GM19397 (cell line): Measurements from ENCODE around the gene IFITM10.

Source experiments
- ATAC-seq: cut with Tn5 transposase; IDR thresholded peaks from one replicate; pipeline ENCODE4 v1.9.1; 2021; ENCODE audit warnings: mild to moderate bottlenecking, moderate library complexity; ENCODE audit not compliant: unreplicated experiment

IFITM10 gene

DNA sequence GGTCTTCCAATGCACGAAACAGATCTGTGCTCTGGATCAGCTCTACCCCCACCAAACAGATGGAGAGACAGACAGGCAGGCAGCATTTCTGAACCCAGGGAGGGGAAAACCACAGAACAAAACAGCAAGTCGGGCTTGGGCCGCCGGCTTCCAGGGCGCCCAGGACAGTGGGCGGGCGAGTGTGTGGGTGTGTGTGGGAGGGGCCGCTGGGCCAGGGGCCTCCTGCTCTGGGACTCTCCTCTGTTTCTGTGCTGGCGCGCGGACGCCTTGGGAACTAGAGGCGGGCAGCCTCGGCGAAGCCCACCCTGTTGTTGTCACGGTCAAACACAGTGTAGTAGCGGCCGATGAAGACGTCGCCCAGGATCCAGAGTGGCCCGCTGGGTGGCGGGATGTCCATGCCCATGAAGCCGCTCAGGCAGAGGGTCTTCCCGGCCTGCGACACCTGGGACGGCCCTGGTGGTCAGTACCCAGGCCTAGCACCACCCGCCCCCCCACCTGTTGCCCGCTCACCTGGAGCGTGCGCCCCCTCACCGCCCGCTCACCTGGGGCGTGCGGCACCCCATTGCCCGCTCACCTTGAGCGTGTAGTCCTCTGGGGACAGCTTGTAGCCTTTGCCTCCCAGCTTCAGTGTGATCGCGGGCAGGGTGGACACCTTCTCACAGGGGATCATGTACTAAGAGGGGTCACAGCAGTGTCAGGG lies 3.0 kb upstream of the IFITM10 start:
- ATAC-seq, result no peak

DNA sequence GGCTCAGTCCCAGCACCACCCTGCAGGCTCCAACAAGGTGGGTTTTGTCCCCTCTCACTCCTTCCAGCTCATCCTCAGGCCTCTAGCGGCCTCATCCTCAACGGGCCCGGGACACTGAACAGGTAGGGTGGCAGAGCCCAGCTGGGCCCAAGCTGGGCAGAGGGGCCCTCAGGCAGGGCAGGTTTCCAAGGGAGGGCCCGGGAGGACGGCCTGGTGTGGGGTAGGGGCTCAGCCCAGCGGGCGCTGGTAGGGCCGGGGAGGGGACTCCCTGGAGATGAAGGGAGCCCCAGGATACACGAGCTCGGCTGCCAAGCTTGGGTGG lies 2.5 kb upstream of the IFITM10 start:
- no peak for ATAC-seq

DNA sequence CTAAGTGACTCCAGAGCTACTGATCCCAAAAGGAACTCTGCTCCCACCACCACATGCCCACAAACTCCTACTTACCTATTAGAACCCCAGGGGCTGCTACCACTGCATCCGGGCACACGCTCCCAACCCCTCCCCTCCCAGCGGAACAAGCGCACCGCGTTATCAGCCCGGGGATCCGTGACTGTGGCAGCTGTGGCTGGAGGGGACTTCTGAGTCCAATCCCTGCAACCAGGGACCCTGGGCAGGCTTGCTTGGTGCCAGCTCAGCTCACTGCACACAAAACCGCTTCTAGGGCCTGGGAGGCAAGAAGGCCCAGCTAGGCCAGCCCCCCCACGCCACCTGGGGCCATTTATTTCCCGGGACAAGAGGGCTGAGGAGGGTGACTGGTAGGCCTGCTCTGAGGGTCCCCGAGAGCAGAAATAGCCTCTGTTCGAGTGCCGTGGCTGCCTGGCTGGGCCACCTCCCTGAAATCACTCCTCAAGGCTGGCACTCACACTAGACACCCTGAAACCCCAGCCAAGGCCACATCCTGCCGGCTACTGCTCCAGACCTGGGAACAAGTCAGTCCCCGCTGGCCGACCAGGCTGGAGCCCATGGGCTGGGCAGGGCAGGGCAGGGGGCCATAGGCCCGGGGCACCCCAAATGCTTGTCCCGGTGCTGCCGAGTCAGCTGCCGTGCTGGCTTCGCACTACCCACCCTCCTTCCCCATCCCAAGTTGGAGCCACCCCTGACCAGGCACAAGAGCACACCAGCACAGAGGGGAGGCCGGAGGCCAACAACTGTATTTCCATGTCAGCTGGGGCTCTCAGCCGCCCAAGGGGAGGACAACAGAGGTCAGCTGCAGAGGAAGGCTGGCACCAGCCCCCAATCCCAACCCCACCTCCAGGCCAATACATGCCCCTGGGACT lies 1.9 kb upstream of the IFITM10 start:
- no peak for ATAC-seq

DNA sequence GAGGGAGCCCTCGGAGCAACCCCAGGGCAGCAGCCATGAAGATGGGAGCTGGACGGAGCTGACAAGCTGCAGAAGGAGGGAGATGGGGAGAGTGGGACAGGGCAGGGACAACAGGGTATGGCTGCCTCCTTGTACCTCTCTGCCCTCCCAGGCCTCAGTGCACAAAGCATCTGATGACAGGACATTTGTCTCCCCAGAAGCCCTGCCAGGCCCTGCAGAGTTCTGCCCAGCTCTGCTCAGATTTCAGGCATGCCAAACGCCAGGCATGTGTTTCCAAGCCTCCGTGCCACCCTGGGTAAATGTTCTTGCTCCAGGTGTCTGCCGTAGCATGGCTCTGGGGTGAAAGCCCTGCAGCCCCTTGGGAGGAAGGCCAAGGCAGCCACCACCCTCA lies 1.1 kb upstream of the IFITM10 start:
- ATAC-seq, result no peak

DNA sequence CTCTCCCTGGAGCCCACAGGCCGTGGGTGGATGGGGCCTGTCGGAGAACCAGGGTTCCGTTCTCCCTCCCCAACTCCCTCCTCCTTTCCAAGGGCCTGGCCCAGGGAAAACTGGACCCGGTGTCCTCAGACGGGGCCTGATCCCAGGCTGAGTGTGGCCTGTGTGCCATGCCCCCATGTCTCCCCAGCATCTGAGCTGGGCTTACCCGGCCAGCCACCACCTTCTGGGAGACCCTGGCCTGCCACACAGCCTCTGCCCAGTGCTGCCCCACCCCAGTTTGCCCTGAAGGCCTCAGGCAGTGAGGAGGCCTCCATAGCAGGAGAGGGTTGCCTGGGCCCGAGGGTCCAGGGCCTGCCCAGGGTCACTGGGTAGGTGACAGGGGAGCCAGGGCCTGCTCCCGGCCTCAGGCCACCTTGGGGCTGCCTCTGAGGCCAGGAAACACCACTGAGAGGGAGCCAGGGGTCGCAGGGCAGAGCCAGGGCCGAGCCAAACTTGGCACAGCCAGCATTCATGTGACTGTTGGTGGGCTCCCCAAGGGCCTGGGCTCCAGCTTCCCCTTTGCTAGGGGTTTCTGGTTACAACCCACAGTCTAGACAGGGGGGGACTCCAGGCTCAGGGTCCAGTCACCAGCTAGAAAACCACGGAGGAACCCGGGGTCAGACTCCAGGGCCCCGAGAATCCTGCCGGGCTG lies 590 bp upstream of the IFITM10 start:
- ATAC-seq, result no peak

DNA sequence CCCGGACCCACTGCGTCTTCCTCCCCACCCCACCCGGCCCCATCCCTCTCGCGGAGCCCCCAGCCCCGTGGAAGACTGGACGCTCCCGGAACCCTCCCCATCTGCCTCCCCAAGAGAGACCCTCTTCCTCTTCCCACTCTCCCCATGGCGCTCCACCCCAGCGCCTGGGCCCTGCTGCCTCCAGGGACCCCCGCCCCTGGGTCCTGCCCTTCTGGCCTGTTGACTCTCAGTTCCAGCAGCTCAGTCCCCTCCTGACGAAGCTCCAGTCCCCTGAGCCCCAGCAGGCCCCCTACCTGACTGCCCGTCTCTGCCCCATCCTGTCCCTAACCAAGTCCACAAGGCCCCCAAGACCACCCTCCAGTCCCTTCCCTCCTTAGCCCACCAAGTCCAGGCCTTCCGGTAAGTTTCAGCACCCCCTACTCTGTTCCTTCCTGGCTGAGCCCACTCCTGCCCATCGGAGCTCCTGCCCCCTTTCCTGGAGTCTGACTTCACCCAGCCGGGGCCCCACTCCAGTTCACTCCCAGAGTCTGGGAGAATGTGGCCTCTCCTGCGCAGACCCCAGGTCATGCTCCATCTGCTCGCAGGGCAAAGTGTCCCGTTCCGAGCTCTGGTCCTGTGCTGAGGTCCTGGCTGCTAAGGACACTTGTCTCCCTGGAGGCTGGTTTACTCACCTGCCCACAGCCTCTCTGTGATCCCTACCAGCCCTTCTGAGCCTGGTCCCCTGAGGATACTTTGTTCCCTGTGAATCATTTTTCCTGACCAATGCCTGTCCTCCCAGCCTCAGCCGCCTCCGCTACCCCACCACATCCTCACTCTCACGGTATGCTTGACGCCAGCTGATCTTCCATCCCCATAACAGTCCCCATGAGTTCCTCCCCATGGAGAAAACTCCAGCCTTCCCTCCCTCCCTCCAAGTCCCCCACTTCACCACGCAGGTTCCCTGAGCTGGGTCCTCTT lies 722 bp downstream of the IFITM10 start:
- no peak for ATAC-seq

DNA sequence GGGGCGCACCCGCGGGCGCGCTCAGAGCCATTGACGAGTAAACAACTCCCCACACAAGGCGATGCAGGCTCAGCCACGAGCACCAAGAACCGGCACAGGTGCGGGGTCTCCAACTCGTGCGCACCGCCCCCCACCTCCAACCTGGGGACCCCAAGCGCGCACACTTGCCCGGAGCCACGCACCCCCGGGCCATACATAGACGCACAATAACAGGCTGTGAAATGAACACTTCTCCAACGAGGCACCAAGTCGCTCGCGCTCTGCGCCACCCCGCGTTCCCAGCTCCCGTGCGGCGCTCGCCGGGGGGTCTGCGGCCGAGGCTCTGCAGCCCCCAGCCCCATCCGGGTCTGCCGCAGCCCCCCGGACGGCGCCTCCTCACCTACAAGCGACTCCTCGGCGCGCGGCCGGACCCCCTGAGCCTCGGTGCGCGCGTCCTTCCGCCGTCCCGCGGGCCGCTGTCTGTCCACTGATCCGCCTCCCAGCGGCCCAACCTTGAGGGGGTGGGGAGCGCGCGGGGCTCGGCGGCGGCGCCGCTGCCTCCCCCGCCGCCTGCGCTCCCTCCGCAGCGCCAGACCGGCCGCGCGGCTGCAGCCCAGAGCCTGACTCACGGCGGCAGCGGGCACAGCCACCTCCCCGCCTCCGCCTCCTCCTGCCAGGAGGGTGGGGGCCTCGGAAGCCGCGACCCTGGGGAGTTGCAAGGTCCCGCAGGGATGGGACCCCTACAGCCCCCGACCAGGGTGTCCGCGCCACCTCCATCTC lies 1.6 kb downstream of the IFITM10 start:
- ATAC-seq, result no peak

DNA sequence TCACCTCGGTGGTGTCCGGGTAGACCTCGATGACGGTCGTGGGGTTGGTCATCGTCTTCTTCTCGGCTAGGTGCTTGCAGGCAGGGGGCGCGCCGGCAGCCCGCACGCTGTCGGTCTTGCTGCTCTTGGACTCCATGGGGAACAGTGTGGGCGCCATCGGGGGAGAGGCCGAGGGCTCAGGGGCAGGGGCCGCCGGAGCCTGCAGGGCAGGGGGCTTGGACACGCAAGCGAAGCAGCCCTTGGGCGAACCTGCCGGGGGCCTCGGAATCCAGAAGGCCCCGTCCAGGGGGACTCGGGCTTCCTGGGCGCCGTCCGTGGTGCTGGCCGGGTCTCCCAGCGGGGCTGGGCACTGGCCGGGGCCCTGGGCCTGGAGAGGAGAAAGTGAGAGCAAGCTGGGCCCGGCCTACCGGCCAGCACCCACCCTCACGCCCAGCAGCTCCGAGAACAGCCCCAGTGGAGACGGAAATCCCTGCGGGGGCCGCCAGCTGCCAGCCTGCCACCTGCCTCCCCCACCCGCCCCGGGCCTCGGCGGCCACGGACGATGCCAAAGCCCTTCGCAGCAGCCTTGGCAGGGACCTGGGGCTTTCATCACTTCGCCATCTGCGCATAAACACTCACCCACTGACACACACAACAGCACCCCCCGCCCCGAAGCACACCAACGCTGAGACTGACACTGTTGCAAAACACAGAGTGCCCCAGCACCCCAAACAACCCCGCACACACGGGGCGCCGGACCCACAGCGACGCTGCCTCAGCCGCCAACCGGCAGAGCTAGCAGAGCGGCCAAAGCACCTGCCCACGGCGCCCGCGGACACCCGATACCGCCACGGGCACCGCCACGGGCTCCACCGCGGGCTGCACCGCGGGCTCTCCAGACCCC lies 2.4 kb downstream of the IFITM10 start:
- no peak for ATAC-seq

DNA sequence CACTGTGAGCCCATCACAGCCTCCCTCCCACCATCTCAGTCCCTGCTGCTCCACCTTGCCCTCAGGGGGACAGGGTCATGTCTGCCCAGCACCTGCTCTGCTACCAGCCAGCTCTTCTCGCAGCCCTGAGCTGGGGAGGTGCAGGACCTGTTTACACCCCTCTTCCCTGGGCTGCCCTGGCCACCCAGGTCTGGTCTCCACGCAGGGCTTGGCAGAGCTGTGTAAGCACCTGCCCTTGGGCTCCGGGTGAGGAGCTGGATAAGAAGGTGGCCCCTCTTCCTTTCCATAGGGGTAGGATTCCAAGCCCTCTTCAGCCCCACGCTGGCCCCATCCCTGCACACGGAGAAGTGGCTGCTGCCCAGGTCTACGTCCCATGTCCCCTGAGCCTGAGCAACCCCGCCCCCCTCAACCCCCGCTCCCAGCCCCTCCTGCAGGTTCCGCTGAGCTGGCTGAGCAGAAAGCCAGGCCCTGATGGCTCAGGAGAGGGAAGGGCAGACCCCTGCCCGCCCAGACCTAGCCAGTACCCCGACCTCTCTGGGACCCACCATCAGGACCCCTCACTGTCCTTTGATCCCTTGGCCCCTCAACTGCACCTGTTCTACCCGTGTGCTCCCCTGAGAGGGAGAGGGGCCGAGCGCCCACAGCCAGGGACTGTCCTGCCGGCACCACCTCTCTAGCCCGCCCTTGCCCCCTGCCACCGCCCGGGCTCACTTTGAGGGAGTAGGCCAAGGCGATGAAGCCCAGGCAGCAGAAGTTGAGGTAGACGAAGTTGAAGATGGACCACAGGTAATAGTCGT lies 3.2 kb downstream of the IFITM10 start:
- ATAC-seq, result no peak

DNA sequence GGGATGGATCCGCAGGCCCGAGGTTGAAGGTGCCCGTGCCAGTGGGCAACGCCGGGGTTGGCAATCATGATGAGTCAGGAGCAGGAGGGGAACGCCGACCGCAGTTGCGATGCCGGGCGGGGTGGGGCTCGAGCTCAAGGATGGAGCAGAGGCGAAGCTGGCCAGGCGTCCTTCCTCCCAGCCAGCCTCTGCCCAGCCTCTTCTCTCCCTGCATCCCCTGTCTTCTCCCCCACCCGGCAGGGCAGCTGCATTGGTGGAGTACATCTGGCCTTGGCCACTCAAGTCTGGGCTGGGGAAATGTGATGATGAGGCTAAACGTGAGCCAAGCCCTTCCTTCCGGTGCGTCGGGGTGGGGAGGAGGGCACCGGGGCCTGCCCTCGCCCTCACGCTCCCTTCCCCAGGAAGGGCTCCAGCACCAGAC lies 3.9 kb downstream of the IFITM10 start:
- no peak for ATAC-seq

DNA sequence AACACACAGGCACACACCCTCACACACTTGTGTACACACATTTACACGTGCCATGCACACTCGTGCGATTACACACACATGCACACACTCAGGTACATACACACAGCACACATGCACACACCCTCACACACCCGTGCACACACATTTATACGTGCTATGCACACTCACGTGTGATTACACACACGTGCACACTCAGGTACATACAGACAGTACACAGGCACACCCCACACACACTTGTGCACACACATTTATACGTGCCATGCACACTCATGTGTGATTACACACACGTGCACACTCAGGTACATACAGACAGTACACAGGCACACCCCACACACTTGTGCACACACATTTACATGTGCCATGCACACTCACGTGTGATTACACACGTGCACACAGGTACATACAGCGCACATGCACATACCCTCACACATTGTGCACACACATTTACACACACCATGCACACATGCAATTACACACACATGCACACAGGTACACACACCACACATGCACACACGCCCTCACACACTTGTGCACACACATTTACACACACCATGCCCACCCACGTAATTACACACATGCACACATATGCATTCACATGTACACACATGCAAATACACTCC lies 4.6 kb downstream of the IFITM10 start:
- ATAC-seq, result no peak

DNA sequence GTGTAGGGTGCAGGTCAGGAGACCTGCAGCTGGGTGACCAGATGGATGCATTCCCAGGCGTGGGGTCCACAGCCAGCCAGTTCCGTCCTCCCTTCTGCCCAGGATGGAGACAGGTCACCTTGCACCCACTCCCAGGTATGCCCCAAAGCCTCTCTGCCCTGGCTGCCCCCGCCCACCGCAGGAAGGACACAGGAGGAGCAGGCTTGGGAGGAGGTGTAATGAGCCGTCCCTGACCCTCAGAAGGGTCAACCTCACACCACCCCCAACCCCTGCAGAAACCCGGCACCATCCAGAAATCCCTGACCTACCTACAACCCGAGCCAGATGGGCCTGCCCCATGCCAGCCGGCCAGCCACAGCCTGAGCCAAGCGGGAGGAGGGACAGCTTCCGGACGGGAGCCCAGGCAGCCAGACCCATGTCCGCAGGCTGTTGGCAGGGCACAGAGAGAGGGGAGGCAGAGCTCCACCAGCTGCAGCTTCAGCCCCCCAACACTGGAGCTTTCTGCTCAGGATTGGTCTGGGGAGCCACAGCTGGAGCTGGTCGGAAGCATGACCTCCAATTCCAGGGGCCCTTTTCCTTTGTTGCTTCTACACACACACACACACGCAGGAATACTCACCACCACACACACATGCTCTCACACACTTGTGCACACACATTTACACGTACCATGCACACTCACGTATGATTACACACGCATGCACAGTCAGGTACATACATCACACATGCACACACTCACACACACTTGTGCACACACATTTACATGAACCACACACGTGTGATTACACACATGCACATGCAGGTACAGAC lies 5.3 kb downstream of the IFITM10 start:
- no peak for ATAC-seq

DNA sequence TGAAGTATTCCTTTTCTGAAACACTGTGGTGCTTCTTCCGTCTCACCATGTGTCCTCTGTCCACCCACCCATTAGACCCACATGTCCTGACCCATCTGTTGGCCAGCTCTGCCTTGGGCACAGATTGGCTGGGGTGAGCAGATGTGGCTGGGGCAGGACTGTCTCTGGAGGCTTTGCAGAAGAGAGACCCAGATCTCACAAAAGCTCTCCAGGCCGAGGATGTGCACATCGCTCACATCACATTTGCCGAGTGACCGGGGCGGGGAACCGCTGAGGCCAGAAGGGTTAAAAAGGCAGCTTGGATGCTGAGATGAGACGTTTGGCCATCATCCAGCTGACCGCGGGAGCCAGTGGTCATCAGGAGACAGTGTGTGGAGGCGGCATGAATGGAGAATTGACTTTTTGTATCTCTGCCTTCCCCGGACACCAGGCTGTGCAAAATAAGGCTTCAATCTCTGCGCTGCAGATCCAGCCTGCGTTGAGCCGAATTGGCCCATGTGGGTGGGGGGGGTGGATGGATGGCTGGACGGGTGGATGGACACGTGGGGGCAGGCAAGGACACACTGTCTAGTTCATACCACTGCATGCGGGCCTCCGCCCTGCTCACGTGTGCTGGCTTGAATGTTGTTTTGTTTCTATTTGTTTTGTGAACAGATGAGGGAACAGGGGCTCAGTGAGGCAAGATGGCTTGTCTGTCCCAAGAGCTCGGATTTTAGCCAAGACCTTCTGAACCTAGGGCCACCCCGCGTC lies 6.1 kb downstream of the IFITM10 start:
- no peak for ATAC-seq

DNA sequence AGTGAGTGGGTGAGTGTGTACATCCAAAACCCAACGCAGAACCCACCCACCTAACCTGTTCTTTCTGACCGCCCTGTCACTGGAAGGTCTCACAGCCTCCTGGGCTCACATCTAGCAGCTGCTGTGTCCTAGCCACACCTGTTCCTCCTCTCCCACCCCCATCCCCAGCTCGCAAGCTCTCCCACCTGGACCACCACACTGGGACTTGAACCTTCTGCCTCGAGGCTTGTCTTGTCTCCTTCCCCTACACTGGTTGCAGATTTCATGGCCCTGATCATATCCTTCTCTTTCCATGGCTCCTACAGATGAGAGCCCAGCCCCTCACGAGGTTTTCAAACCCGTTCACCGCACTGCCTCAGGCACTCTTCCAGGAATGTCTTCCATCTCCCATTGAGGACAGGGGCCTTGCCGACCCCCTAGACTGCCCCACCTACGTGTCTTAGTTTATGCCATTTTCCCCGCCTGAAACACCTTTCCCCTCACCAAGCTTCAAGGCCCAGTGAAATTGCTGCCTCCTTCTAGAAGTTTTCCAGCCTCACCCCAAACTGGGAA lies 6.7 kb downstream of the IFITM10 start:
- ATAC-seq, result no peak

DNA sequence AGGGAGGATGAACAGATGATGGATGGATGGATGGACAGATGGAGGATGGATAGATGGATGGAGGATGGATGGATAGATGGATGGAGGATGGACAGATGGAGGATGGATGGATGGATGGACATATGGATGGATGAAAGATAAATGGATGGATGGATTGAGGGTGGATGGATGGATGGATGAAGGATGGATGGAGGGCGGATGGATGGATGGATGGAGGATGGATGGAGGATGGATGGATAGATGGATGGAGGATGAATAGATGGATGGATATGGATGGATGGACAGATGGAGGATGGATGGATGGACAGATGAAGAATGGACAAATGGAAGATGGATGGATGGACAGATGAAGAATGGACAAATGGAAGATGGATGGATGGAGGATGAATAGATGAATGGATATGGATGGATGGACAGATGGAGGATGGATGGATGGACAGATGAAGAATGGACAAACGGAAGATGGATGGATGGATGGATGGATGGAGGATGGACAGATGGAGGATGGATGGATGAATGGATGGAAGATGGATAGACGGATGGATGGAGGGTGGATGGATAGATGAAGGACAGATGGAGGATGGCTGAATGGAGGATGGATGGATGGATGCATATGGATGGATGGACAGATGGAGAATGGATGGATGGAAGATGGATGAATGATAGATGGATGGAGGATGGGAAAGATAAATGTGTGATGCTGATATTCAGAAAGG lies 7.4 kb downstream of the IFITM10 start:
- ATAC-seq, result no peak
